Neuronal stem cell (in vitro differentiated cells): ENCODE data around the gene SERPINB4.
"Not testable (repeated sequence)": the region's sequence is repeated elsewhere in the genome, so short reads cannot be mapped to it uniquely, and the experiment has no call there.

Experiments
- DNase-seq: peaks from one replicate; pipeline ENCODE4 v3.0.0-alpha.2; 2013; ENCODE audit warnings: low spot score
- H2AFZ ChIP-seq: one replicate; pipeline ENCODE4 v1.6.1; 2013; ENCODE audit warnings: mild to moderate bottlenecking, low read length, inconsistent platforms
- H2AK5ac ChIP-seq: 2 replicates; pipeline ENCODE4 v1.6.1; 2013; ENCODE audit warnings: low read depth, mild to moderate bottlenecking, inconsistent platforms, low read length, moderate library complexity, mixed read lengths
- H2BK120ac ChIP-seq: 2 replicates; pipeline ENCODE4 v1.6.1; 2013; ENCODE audit warnings: low read depth, mild to moderate bottlenecking, inconsistent platforms, low read length, moderate library complexity, mixed read lengths
- H2BK12ac ChIP-seq: one replicate; pipeline ENCODE4 v1.6.1; 2013; ENCODE audit warnings: low read length, inconsistent platforms
- H2BK15ac ChIP-seq: 2 replicates; pipeline ENCODE4 v1.6.1; 2013; ENCODE audit warnings: mild to moderate bottlenecking, low read length, inconsistent platforms, mixed read lengths
- H2BK5ac ChIP-seq: one replicate; pipeline ENCODE4 v1.6.1; 2013; ENCODE audit warnings: inconsistent platforms, mild to moderate bottlenecking, low read length, moderate library complexity
- H3K14ac ChIP-seq: one replicate; pipeline ENCODE4 v1.6.1; 2013; ENCODE audit warnings: low read length, inconsistent platforms
- H3K18ac ChIP-seq: 2 replicates; pipeline ENCODE4 v1.6.1; 2013; ENCODE audit warnings: low read length, inconsistent platforms
- H3K23ac ChIP-seq: 2 replicates; pipeline ENCODE4 v1.6.1; 2013; ENCODE audit warnings: low read depth, mild to moderate bottlenecking, mixed read lengths, low read length, inconsistent platforms; ENCODE audit not compliant: poor library complexity
- H3K27ac ChIP-seq: replicated peaks from 3 replicates; pipeline ENCODE4 v1.5.1; 2013; ENCODE audit warnings: low read length, inconsistent platforms
- H3K27me3 ChIP-seq, 3 experiments: 2 replicates each; pipeline ENCODE4 v1.6.1; 2013; ENCODE audit warnings: low read length in 3 of 3, mild to moderate bottlenecking in 2 of 3, inconsistent platforms in 1 of 3, low read depth in 1 of 3, mixed read lengths in 1 of 3, moderate library complexity in 1 of 3; ENCODE audit not compliant: control insufficient read depth in 3 of 3, insufficient read depth in 3 of 3
- H3K36me3 ChIP-seq, 2 donors: replicated peaks in 1 of 2; 2 replicates each; pipeline ENCODE4 v1.6.1; 2013; ENCODE audit warnings: low read length in 2 of 2; ENCODE audit not compliant: control insufficient read depth in 2 of 2, insufficient read depth in 2 of 2
- H3K4ac ChIP-seq: 2 replicates; pipeline ENCODE4 v1.6.1; 2013; ENCODE audit warnings: inconsistent platforms, mild to moderate bottlenecking, low read length, moderate library complexity
- H3K4me1 ChIP-seq, 2 donors: 1 replicate in 1 of 2; 2 replicates in 1 of 2; pipeline ENCODE4 v1.6.1; 2013; ENCODE audit warnings: low read length in 2 of 2, low read depth in 1 of 2; ENCODE audit not compliant: control insufficient read depth in 2 of 2, insufficient read depth in 1 of 2
- H3K4me2 ChIP-seq: one replicate; pipeline ENCODE4 v1.6.1; 2013; ENCODE audit warnings: mild to moderate bottlenecking, low read length, inconsistent platforms; ENCODE audit not compliant: insufficient read depth, poor library complexity, severe bottlenecking
- H3K4me3 ChIP-seq, 2 donors: 2 replicates each; pipeline ENCODE4 v1.5.1; 2013; ENCODE audit warnings: low read length in 2 of 2, mild to moderate bottlenecking in 2 of 2, inconsistent platforms in 1 of 2, moderate library complexity in 1 of 2
- H3K79me1 ChIP-seq: one replicate; pipeline ENCODE4 v1.6.1; 2013; ENCODE audit warnings: low read depth, mild to moderate bottlenecking, inconsistent platforms, low read length, moderate library complexity
- H3K9ac ChIP-seq: one replicate; pipeline ENCODE4 v1.6.1; 2013; ENCODE audit warnings: mild to moderate bottlenecking, low read depth, low read length, inconsistent platforms; ENCODE audit not compliant: poor library complexity
- H3K9me3 ChIP-seq, 2 donors: replicated peaks in 1 of 2; 2 replicates each; pipeline versions ENCODE3 to v1.6.1; 2013; ENCODE audit warnings: low read length in 2 of 2, mild to moderate bottlenecking in 2 of 2, inconsistent platforms in 1 of 2, low read depth in 1 of 2, mixed read lengths in 1 of 2, moderate library complexity in 1 of 2; ENCODE audit not compliant: control insufficient read depth in 2 of 2, insufficient read depth in 1 of 2
- H4K8ac ChIP-seq: one replicate; pipeline ENCODE4 v1.6.1; 2013; ENCODE audit warnings: low read depth, mild to moderate bottlenecking, inconsistent platforms, low read length, moderate library complexity
- H4K91ac ChIP-seq: one replicate; pipeline ENCODE4 v1.6.1; 2013; ENCODE audit warnings: low read length, low read depth, mild to moderate bottlenecking, inconsistent platforms; ENCODE audit not compliant: poor library complexity
- WGBS, 2 donors: extraction: QIAGEN DNeasy Blood & Tissue Kit; methylation state at CpG; one replicate each; pipeline ENCODE4 v1.1.7; 2013; ENCODE audit warnings: missing lambda C conversion rate in 2 of 2, mixed read lengths in 1 of 2; ENCODE audit not compliant: insufficient read length in 2 of 2, insufficient replicate concordance in 1 of 2; ENCODE audit errors: extremely low coverage in 2 of 2; 5-methylcytosine and 5-hydroxymethylcytosine counted together

SERPINB4 gene

GRCh38 chr18:63677500-63678225, 33.6 kb upstream of the SERPINB4 start:
- Histone ChIP-seq H2BK5ac (no peak overlapping the region), H4K91ac (no peak overlapping the region), H3K14ac (no peak overlapping the region), H3K4me2 (no peak overlapping the region), H3K27me3 (no peaks in the 10 kb centered on the region), H3K79me1 (no peaks in the 10 kb centered on the region), H3K36me3 (no peaks in the 10 kb centered on the region), H3K27ac (no peak overlapping the region), H3K9ac (no peak overlapping the region), H4K8ac (no peak overlapping the region), H3K9me3 (no peaks in the 10 kb centered on the region), H2BK12ac (no peak overlapping the region), H2AK5ac (no peak overlapping the region), H2AFZ (no peak overlapping the region), H2BK15ac (no peak overlapping the region), H3K4me1 (peaks cover 0 to 2% of the 10 kb centered on the region in 2 donors), H3K18ac (no peak overlapping the region), H3K4ac (no peak overlapping the region), H2BK120ac (no peak overlapping the region), H3K23ac (no peak overlapping the region), H3K4me3 (no peak overlapping the region)
- no peak for DNase-seq
- WGBS, 2 donors, result no CpG with 5 or more reads among the region's 5 CpGs

- Histone ChIP-seq H2BK12ac (no peak overlapping the region), H3K27me3 (no peaks in the 10 kb centered on the region), H3K79me1 (no peaks in the 10 kb centered on the region), H3K4ac (no peak overlapping the region), H3K36me3 (no peaks in the 10 kb centered on the region), H2BK15ac (no peak overlapping the region), H3K18ac (no peak overlapping the region), H2AK5ac (no peak overlapping the region), H2AFZ (no peak overlapping the region), H3K23ac (no peak overlapping the region), H3K4me3 (no peak overlapping the region), H4K8ac (no peak overlapping the region), H4K91ac (no peak overlapping the region), H3K4me1 (no peaks in the 10 kb centered on the region), H3K9me3 (no peaks in the 10 kb centered on the region), H3K9ac (no peak overlapping the region), H2BK5ac (no peak overlapping the region), H3K14ac (no peak overlapping the region), H3K27ac (no peak overlapping the region), H2BK120ac (no peak overlapping the region), H3K4me2 (no peak overlapping the region)
- DNase-seq, result peak; percentile 20
- no CpG with 5 or more reads among the region's 5 CpGs for WGBS, 2 donors
Measured at GRCh38 chr18:63676526-63677323, 32.7 kb upstream of the SERPINB4 start.

- no peaks in the 10 kb centered on the region for H3K27me3 ChIP-seq
- H3K36me3 ChIP-seq, result no peaks in the 10 kb centered on the region
- no peak overlapping the region for H2BK120ac ChIP-seq
- no peak overlapping the region for H2AFZ ChIP-seq
- no peak overlapping the region for H2AK5ac ChIP-seq
- no peak overlapping the region for H3K4me3 ChIP-seq
- H4K8ac ChIP-seq, result no peak overlapping the region
- no peak overlapping the region for H3K27ac ChIP-seq
- no peak overlapping the region for H2BK5ac ChIP-seq
- H3K4me2 ChIP-seq, result no peak overlapping the region
- H3K79me1 ChIP-seq, result no peaks in the 10 kb centered on the region
- H3K9ac ChIP-seq, result no peak overlapping the region
- H3K18ac ChIP-seq, result no peak overlapping the region
- H3K9me3 ChIP-seq, result no peaks in the 10 kb centered on the region
- no peak overlapping the region for H4K91ac ChIP-seq
- H3K14ac ChIP-seq, result no peak overlapping the region
- WGBS, 2 donors, result no CpG with 5 or more reads among the region's 1 CpG
- no peak overlapping the region for H2BK15ac ChIP-seq
- H2BK12ac ChIP-seq, result no peak overlapping the region
- H3K23ac ChIP-seq, result no peak overlapping the region
- H3K4ac ChIP-seq, result no peak overlapping the region
- no peaks in the 10 kb centered on the region for H3K4me1 ChIP-seq
- no peak for DNase-seq
Measured at GRCh38 chr18:63664571-63664970, 20.5 kb upstream of the SERPINB4 start.

GRCh38 chr18:63661750-63662149, 17.7 kb upstream of the SERPINB4 start, which contains the start of gene SERPINB3:
TSS of gene SERPINB3 (minus strand) at chr18:63661893. CDS start at chr18:63661216, 677 bp downstream.
- DNase-seq, H3K9me3 ChIP-seq, H4K91ac ChIP-seq, H4K8ac ChIP-seq, H3K14ac ChIP-seq, H3K79me1 ChIP-seq, H3K4ac ChIP-seq, H3K4me2 ChIP-seq, H3K36me3 ChIP-seq, H3K4me3 ChIP-seq, H3K4me1 ChIP-seq, H3K27ac ChIP-seq, H3K9ac ChIP-seq, H2BK120ac ChIP-seq, H2BK12ac ChIP-seq, H2AFZ ChIP-seq, H3K18ac ChIP-seq, H2AK5ac ChIP-seq, H3K27me3 ChIP-seq, H2BK5ac ChIP-seq, H2BK15ac ChIP-seq, H3K23ac ChIP-seq: not testable (repeated sequence)
- WGBS, 2 donors, result no CpG with 5 or more reads among the region's 3 CpGs
